ENCODE results near the gene NKX2-4. TPM values are rescaled to one million over a fixed set of nuclear protein-coding genes. Genes with fewer than 3 reads are reported as not detected.

Gene NKX2-4
- total RNA-seq, 2 experiments from 2014 or later: not detected

GRCh38 chr20:21353236-21353635, 44.1 kb downstream of the NKX2-4 start:
- Mint-ChIP-seq H3K36me3 (ENCODE audit: low read depth) (peaks cover 19% of the 10 kb centered on the region), H3K4me3 (no peak overlapping the region), H3K9me3 (no peaks in the 10 kb centered on the region), H3K27me3 (ENCODE audit: low read depth) (no peaks in the 10 kb centered on the region), H3K4me1 (ENCODE audit: low read depth) (no peaks in the 10 kb centered on the region), H3K27ac (no peak overlapping the region)
- intact Hi-C loops (cut with micrococcal nuclease): no loop called here
- no peak for DNase-seq
- CTCF ChIA-PET: interaction anchor here (0.5 to 1.9 kb wide), 4 partner anchors 12 to 712 kb away, joined by 3 to 10 read pairs (median 4); no protein-coding TSS in a partner anchor

- Mint-ChIP-seq H3K4me3 (no peak overlapping the region), H3K36me3 (ENCODE audit: low read depth) (peaks cover 25% of the 10 kb centered on the region), H3K27ac (no peak overlapping the region), H3K27me3 (ENCODE audit: low read depth) (no peaks in the 10 kb centered on the region), H3K9me3 (no peaks in the 10 kb centered on the region), H3K4me1 (ENCODE audit: low read depth) (no peaks in the 10 kb centered on the region)
- CTCF ChIA-PET: interaction anchor here (0.5 to 1.9 kb wide), 3 partner anchors 28 to 711 kb away, joined by 3 to 10 read pairs (median 3); no protein-coding TSS in a partner anchor
- DNase-seq: no peak
- intact Hi-C loops (cut with micrococcal nuclease): no loop called here
These were observed 44.6 kb downstream of the NKX2-4 start for GRCh38 chr20:21352703-21353102.

Other genes starting within 250 kb of the NKX2-4 start
- gene XRN2, start 94.2 kb downstream of the NKX2-4 start, total RNA-seq: 10 to 100 TPM; 76.5 to 81.9 TPM
- gene NKX2-2, start 116.5 kb upstream of the NKX2-4 start, total RNA-seq: not detected

All from activated naive CD4-positive, alpha-beta T cell treated with anti-CD3 and anti-CD28 coated beads for 36 hours (primary cell).